HepG2 (cell line): Measurements from ENCODE around the gene CEP128. TPM values are rescaled to one million over a fixed set of nuclear protein-coding genes. Genes with fewer than 3 reads are reported as not detected.

Experiments
- ATAC-seq: fragments of 200-7000 bp; cut with Tn5 transposase; 3 replicates; pipeline ENCODE4 v1.9.1; 2020; ENCODE audit warnings: mild to moderate bottlenecking, moderate library complexity
- BruUV-seq: library from RNA; stranded (reverse); fragments of 400-500 nt; replicated peaks from 2 replicates; lab custom pipeline; 2021; lab: Mats Ljungman, UMichigan
- CTCF ChIA-PET: fragments of 300-600 bp; formaldehyde crosslinking; extraction: SDS; loops from one replicate; lab custom pipeline; 2021; ENCODE audit warnings: low total read pairs, inconsistent platforms, low intra/inter-chr PET ratio; lab: Yijun Ruan, JAX
- POLR2A ChIA-PET: fragments of 350-600 bp; sonication (Branson Sonifier 250); formaldehyde crosslinking; loops from one replicate; lab custom pipeline; 2020; ENCODE audit warnings: antibody characterized with exemption, inconsistent platforms; lab: Yijun Ruan, JAX
- DNase-seq: peaks from one replicate; pipeline ENCODE4 v3.0.0-alpha.2; 2015; ENCODE audit warnings: low spot score
- FAIRE-seq: peaks from 3 replicates; lab custom pipeline; 2011; peaks lifted over from hg19 to GRCh38; lab: Jason Lieb, UNC
- H2AFZ ChIP-seq: one replicate; pipeline ENCODE4 v1.6.1; 2011; ENCODE audit warnings: low read length, inconsistent platforms
- H3K27ac ChIP-seq: fragments of 300-600 bp; 3 replicates; pipeline ENCODE4 v1.8.0; 2011; ENCODE audit warnings: mixed run types, mild to moderate bottlenecking, mixed read lengths, low read length, inconsistent platforms; ENCODE audit not compliant: insufficient read depth; ENCODE audit errors: extremely low read length
- H3K27me3 ChIP-seq, 2 experiments: fragments of 200-600 bp in 1 of 2; 2 replicates in 1 of 2; 3 replicates in 1 of 2; pipeline versions ENCODE4 v1.6.0 to v1.8.0; 2011; ENCODE audit warnings: low read length in 2 of 2, mild to moderate bottlenecking in 2 of 2, moderate library complexity in 2 of 2, inconsistent platforms in 1 of 2; ENCODE audit not compliant: insufficient read depth in 2 of 2, control insufficient read depth in 1 of 2
- H3K36me3 ChIP-seq, 2 experiments: fragments of 200-600 bp in 1 of 2; replicated peaks in 1 of 2; 2 replicates in 1 of 2; 3 replicates in 1 of 2; pipeline versions ENCODE4 v1.5.1 to v1.8.0; 2011; ENCODE audit warnings: low read length in 2 of 2, inconsistent platforms in 1 of 2; ENCODE audit not compliant: insufficient read depth in 2 of 2, control insufficient read depth in 1 of 2
- H3K4me1 ChIP-seq: 2 replicates; pipeline ENCODE4 v1.5.1; 2012; ENCODE audit warnings: low read length, inconsistent platforms; ENCODE audit not compliant: insufficient read depth
- H3K4me2 ChIP-seq: 2 replicates; pipeline ENCODE4 v1.6.0; 2011; ENCODE audit warnings: low read depth, low read length, inconsistent platforms
- H3K4me3 ChIP-seq, 3 experiments: fragments of 200-600 bp in 1 of 3; sonication (generic), shearing (Covaris generic) in 1 of 3; replicated peaks in 1 of 3; 2 replicates each; pipeline ENCODE4 v1.5.1; 2011 to 2016; ENCODE audit warnings: low read length in 3 of 3, inconsistent platforms in 2 of 3, low read depth in 2 of 3, mild to moderate bottlenecking in 2 of 3, control low read depth in 1 of 3, mixed read lengths in 1 of 3; ENCODE audit not compliant: insufficient read depth in 1 of 3
- H3K79me2 ChIP-seq: one replicate; pipeline ENCODE4 v1.6.1; 2011; ENCODE audit warnings: low read length, inconsistent platforms; ENCODE audit not compliant: insufficient read depth
- H3K9ac ChIP-seq: 2 replicates; pipeline ENCODE4 v1.6.0; 2011; ENCODE audit warnings: mild to moderate bottlenecking, low read depth, low read length, inconsistent platforms; ENCODE audit not compliant: insufficient read depth
- H3K9me3 ChIP-seq: 2 replicates; pipeline ENCODE4 v1.5.1; 2012; ENCODE audit warnings: mild to moderate bottlenecking, low read length
- H4K20me1 ChIP-seq: 2 replicates; pipeline ENCODE4 v1.6.0; 2011; ENCODE audit warnings: inconsistent platforms, mild to moderate bottlenecking, low read length, moderate library complexity; ENCODE audit not compliant: insufficient read depth
- DRAP1 ChIP-seq: IDR thresholded peaks from 2 replicates; pipeline ENCODE4 v1.6.1; 2016; ENCODE audit warnings: missing genetic modification reagents, missing compliant biosample characterization
- FLYWCH1 ChIP-seq: sonication (generic); formaldehyde crosslinking; IDR thresholded peaks from 2 replicates; pipeline ENCODE4 v1.8.1; 2023; ENCODE audit warnings: mild to moderate bottlenecking, missing genetic modification reagents
- GPN1 ChIP-seq: sonication (generic); formaldehyde crosslinking; IDR thresholded peaks from 2 replicates; pipeline ENCODE4 v1.5.1; 2020; ENCODE audit warnings: missing genetic modification reagents, borderline replicate concordance
- MEF2D ChIP-seq: sonication (generic); formaldehyde crosslinking; IDR thresholded peaks from 2 replicates; pipeline ENCODE4 v1.5.1; 2020; ENCODE audit warnings: mild to moderate bottlenecking, missing genetic modification reagents
- SYNCRIP ChIP-seq: fragments of 200-400 bp; formaldehyde crosslinking; IDR thresholded peaks from 2 replicates; pipeline ENCODE4 v1.6.1; 2018; ENCODE audit warnings: mild to moderate bottlenecking, low read depth, low read length; ENCODE audit not compliant: insufficient read depth
- ZBTB1 ChIP-seq: sonication (generic); formaldehyde crosslinking; IDR thresholded peaks from 2 replicates; pipeline ENCODE4 v1.4.0; 2020; ENCODE audit warnings: missing genetic modification reagents, borderline replicate concordance
- ZBTB39 ChIP-seq: sonication (generic); formaldehyde crosslinking; IDR thresholded peaks from 2 replicates; pipeline ENCODE4 v1.5.0; 2020; ENCODE audit warnings: missing genetic modification reagents
- ZNF362 ChIP-seq: sonication (generic); formaldehyde crosslinking; IDR thresholded peaks from 2 replicates; pipeline ENCODE4 v1.4.0; 2020; ENCODE audit warnings: missing genetic modification reagents, mild to moderate bottlenecking, borderline replicate concordance
- ZNF639 ChIP-seq: conservative IDR thresholded peaks from 2 replicates; pipeline ENCODE4 v1.6.1; 2018; ENCODE audit warnings: missing genetic modification reagents
- ZNF781 ChIP-seq: sonication (generic); formaldehyde crosslinking; IDR thresholded peaks from 2 replicates; pipeline ENCODE4 v1.5.1; 2020; ENCODE audit warnings: borderline replicate concordance, mild to moderate bottlenecking, missing genetic modification reagents; ENCODE audit errors: not compliant biosample characterization
- WGBS: methylation state at CpG from one replicate; pipeline ENCODE4 v1.1.6; 2017; ENCODE audit warnings: low lambda C conversion rate; 5-methylcytosine and 5-hydroxymethylcytosine counted together
- in situ Hi-C: cut with HindIII; loops from 2 replicates; pipeline ENCODE4 v1.10.0; 2017; ENCODE audit warnings: low pct_unique_long_range_greater_than_20kb; ENCODE audit not compliant: extremely low pct_ligation_motif_present
- intact Hi-C: fragments of 100-400 bp; cut with micrococcal nuclease; formaldehyde crosslinking; loops from one replicate; pipeline ENCODE4 v1.10.0; 2022; ENCODE audit not compliant: unreplicated experiment
- polyA plus RNA-seq, 8 experiments: library from polyadenylated mRNA; depleted of rRNA in 3 of 8; stranded (reverse) in 7 of 8; unstranded in 1 of 8; fragments of >200 nt; fragmentation: Illumina TruSeq in 4 of 8; extraction: Trizol in 4 of 8; gene quantifications; 2 replicates each; pipeline versions ENCODE4 v1.2.1 to v1.2.3, GENCODE V29; 2011 to 2016; ENCODE audit warnings: low read depth in 4 of 8, missing spikeins in 1 of 8, mixed read lengths in 1 of 8; ENCODE audit not compliant: insufficient read depth in 1 of 8
- total RNA-seq, 5 experiments: library from RNA; depleted of rRNA; stranded (reverse); fragments of >200 nt; fragmentation: Illumina TruSeq; extraction: Trizol; gene quantifications; 2 replicates each; pipeline ENCODE4 v1.2.3, GENCODE V29; 2016; ENCODE audit warnings: low read depth in 1 of 5

Gene CEP128
- total and polyA plus RNA-seq, 2 of the 13 experiments (the other 11 are each of a cell fraction or from before 2014, with no cell fraction given), result 1.3 to 7.5 TPM

GRCh38 chr14:80507292-80507869 lies 434.2 kb downstream of the CEP128 start (continued):
- TF ChIP-seq FLYWCH1 (no peak), SYNCRIP (no peak), ZNF639 (no peak)
- TF ChIP-seq, all 625 proteins: peak for 0

- Histone ChIP-seq H3K36me3 (no peaks in the 10 kb centered on the region), H3K9ac (no peak overlapping the region), H3K4me3 (no peak overlapping the region), H3K9me3 (no peaks in the 10 kb centered on the region), H3K27me3 (no peaks in the 10 kb centered on the region), H4K20me1 (no peaks in the 10 kb centered on the region), H3K79me2 (no peaks in the 10 kb centered on the region)
- BruUV-seq, result no TSS peak
- POLR2A ChIA-PET, result no interaction called here
- in situ Hi-C loops, result no loop called here
- TF ChIP-seq ZNF362 (CRISPR knock-in tag) (no peak), ZNF781 (CRISPR knock-in tag) (no peak), GPN1 (CRISPR knock-in tag) (no peak), MEF2D (CRISPR knock-in tag) (no peak), ZBTB1 (no peak), ZBTB39 (no peak), DRAP1 (CRISPR knock-in tag) (no peak)
- TF ChIP-seq, all 625 proteins: peak for 0
- Histone ChIP-seq H2AFZ (no peak overlapping the region), H3K4me2 (no peak overlapping the region), H3K27ac (no peak overlapping the region), H3K4me1 (no peaks in the 10 kb centered on the region)
- intact Hi-C loops, result no loop called here
- FAIRE-seq, result no peak
- DNase-seq, result no peak
- no peak for ATAC-seq
- CTCF ChIA-PET, result no interaction called here
- 79% methylated on average over 4 of the region's 4 CpGs for WGBS
Measured at GRCh38 chr14:80504781-80505180, 436.8 kb downstream of the CEP128 start.
